ENCODE data around the gene TIAM1.

DNA sequence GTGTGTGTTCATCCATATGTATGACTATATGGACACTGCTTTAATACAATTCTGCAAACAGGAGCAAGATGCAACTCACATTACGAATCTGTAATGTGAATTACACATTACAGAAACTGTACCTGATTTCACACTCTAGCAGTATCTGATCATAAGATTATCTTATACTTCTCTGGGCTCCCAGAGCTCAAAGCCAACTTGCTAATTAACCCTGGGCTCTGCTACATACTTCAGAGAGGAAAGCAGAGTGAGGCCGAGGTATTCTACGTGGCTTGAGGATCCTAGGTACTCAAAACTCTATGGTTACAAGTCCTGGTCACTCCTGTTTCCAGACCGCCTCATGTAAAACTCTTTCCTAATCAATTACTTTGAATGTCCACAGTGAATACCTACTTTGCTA is 156.6 kb downstream of the TIAM1 start:
- TF ChIP-seq, protein P1, sequence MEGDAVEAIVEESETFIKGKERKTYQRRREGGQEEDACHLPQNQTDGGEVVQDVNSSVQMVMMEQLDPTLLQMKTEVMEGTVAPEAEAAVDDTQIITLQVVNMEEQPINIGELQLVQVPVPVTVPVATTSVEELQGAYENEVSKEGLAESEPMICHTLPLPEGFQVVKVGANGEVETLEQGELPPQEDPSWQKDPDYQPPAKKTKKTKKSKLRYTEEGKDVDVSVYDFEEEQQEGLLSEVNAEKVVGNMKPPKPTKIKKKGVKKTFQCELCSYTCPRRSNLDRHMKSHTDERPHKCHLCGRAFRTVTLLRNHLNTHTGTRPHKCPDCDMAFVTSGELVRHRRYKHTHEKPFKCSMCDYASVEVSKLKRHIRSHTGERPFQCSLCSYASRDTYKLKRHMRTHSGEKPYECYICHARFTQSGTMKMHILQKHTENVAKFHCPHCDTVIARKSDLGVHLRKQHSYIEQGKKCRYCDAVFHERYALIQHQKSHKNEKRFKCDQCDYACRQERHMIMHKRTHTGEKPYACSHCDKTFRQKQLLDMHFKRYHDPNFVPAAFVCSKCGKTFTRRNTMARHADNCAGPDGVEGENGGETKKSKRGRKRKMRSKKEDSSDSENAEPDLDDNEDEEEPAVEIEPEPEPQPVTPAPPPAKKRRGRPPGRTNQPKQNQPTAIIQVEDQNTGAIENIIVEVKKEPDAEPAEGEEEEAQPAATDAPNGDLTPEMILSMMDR (IDR thresholded peaks at IDR 0.05; ENCODE audit: low read depth, low read length, poor library complexity, severe bottlenecking): no peak
- TF ChIP-seq EZH2phosphoT487 (IDR thresholded peaks at IDR 0.05; ENCODE audit: borderline replicate concordance, low read length): no peak

All from DOHH2 (cell line).